Bronchial epithelial cell (primary cell): ENCODE results near the gene CFAP251. TPM values are rescaled to one million over a fixed set of nuclear protein-coding genes. Genes with fewer than 3 reads are reported as not detected.

Experiments used
- DNase-seq: peaks from one replicate; pipeline ENCODE4 v3.0.0-alpha.2; 2010; ENCODE audit warnings: low read depth
- FAIRE-seq: peaks from 2 replicates; lab custom pipeline; 2011; peaks lifted over from hg19 to GRCh38; lab: Jason Lieb, UNC
- H3K27me3 ChIP-seq: 2 replicates; pipeline ENCODE4 v1.5.1; 2011; ENCODE audit warnings: low read length; ENCODE audit not compliant: control insufficient read depth, insufficient read depth
- H3K36me3 ChIP-seq: 2 replicates; pipeline ENCODE4 v1.5.1; 2011; ENCODE audit warnings: low read length; ENCODE audit not compliant: control insufficient read depth, insufficient read depth
- H3K4me3 ChIP-seq: 2 replicates; pipeline ENCODE4 v1.5.1; 2011; ENCODE audit warnings: mild to moderate bottlenecking, low read depth, low read length, control low read depth
- CTCF ChIP-seq: IDR thresholded peaks from 2 replicates; pipeline ENCODE4 v1.5.1; 2011; ENCODE audit warnings: mild to moderate bottlenecking, moderate library complexity, low read length, control low read depth, inconsistent platforms; ENCODE audit not compliant: insufficient read depth, severe bottlenecking
- total RNA-seq: library from RNA; depleted of rRNA; stranded (reverse); fragments of >200 nt; gene quantifications from 2 replicates; pipeline ENCODE4 v1.2.1, GENCODE V29; 2014

The CFAP251 gene
- total RNA-seq, 1 donor from 2014 or later, result 13.7 TPM

- Histone ChIP-seq H3K36me3 (peaks cover 21% of the 10 kb centered on the region), H3K4me3 (no peak overlapping the region), H3K27me3 (no peaks in the 10 kb centered on the region)
- FAIRE-seq (no peak), DNase-seq (no peak)
- no peak for TF ChIP-seq CTCF
Observed at GRCh38 chr12:121970581-121971300, 52.3 kb downstream of the CFAP251 start.

- no peak for TF ChIP-seq CTCF
Observed at GRCh38 chr12:121974026-121974985, 55.9 kb downstream of the CFAP251 start.

GRCh38 chr12:121975021-121975420, 56.6 kb downstream of the CFAP251 start:
- no peak for DNase-seq
- Histone ChIP-seq H3K4me3 (no peak overlapping the region), H3K36me3 (peaks cover 8% of the 10 kb centered on the region), H3K27me3 (no peaks in the 10 kb centered on the region)
- TF ChIP-seq CTCF, result no peak
- FAIRE-seq, result no peak

More at GRCh38 chr12:121974026-121974985, 55.9 kb downstream of the CFAP251 start:
- no peak for FAIRE-seq
- Histone ChIP-seq H3K27me3 (no peaks in the 10 kb centered on the region), H3K36me3 (peaks cover 10% of the 10 kb centered on the region), H3K4me3 (no peak overlapping the region)
- DNase-seq, result no peak

GRCh38 chr12:121976950-121977349, 58.6 kb downstream of the CFAP251 start:
- H3K36me3 ChIP-seq, result no peaks in the 10 kb centered on the region
- TF ChIP-seq CTCF, result no peak
- DNase-seq (no peak), FAIRE-seq (no peak)
- H3K27me3 ChIP-seq, result no peaks in the 10 kb centered on the region
- H3K4me3 ChIP-seq, result no peak overlapping the region

- Histone ChIP-seq H3K27me3 (no peaks in the 10 kb centered on the region), H3K36me3 (no peaks in the 10 kb centered on the region), H3K4me3 (no peak overlapping the region)
- no peak for TF ChIP-seq CTCF
- DNase-seq, result no peak
- FAIRE-seq, result no peak
Observed at GRCh38 chr12:121980191-121980891, 61.9 kb downstream of the CFAP251 start.
